Fibroblast of skin of right biceps (primary cell): ENCODE results near the gene UPK3BL2.
"Not testable (repeated sequence)": the region's sequence is repeated elsewhere in the genome, so short reads cannot be mapped to it uniquely, and the experiment has no call there.

Source experiments
- DNase-seq: peaks from one replicate; pipeline ENCODE4 v3.0.0-alpha.2; 2013

UPK3BL2 gene, protein sequence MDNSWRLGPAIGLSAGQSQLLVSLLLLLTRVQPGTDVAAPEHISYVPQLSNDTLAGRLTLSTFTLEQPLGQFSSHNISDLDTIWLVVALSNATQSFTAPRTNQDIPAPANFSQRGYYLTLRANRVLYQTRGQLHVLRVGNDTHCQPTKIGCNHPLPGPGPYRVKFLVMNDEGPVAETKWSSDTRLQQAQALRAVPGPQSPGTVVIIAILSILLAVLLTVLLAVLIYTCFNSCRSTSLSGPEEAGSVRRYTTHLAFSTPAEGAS

DNA sequence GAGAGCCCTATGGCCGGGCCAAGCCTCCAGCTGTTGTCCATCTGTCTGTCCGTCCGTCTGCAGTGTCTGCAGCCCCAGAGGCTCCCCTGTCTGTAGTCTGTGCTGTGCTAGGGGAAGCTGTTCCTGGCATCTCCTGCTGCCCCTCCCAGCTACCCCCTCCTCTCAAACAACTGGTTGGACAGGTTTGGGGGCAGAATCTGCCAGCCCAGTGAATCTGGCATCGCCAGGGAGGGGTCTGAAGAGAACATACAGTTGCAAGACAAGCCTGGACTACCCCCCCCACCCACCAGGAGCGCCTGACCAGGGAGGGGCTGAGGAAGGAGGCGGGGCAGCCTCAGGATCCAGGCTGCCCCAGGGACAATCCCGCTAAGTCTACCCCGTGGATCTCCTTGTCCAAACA is at the start of gene UPK3BL2:
Gene UPK3BL2 (minus strand): TSS at position 101 of the 400 bp plus-strand sequence. CDS start 60 bp downstream, at position 41.
- not testable (repeated sequence) for DNase-seq

DNA sequence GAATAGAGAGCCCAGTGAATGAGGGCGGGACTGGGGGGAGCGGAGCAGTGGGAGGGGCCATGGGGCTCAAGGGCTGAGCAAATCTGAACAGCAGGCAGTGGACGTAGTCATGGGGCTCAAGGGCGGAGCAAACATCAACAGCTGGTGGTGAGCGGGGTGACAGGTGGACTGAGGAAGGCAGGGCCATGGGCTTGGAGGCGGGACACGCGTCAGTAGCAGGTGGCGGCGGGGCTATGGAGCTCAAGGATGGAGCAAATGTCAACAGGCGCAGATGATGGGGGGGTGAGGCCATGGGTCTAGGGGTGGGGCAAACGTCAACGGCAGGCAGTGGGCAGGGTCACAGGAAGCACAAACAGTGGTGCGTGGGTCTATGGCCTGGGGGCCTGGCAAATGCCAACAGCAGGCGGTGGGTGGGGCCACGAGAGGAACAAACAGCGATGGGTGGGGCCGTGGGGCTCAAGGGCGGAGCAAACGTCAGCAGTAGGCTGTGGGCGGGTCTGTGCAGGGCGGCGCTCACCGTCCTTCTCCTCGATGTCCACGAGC is 49.1 kb upstream of the UPK3BL2 start:
- not testable (repeated sequence) for DNase-seq

DNA sequence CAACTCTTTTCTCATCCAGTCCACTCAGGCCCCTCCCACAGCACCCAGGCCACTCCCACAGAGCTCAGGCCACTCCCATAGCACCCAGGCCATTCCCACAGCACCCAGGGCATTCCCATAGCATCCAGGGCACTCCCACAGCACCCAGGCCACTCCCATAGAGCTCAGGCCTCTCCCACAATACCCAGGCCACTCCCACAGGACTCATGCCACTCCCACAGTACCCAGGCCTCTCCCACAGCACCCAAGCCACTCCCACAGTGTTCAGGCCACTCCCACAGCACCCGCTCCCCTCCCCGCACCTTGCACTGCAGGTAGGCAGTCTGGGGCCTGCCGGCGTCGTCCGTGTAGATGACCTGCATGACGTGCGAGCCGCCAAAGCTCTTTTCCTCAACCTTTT is 46.4 kb upstream of the UPK3BL2 start:
- DNase-seq = not testable (repeated sequence)

DNA sequence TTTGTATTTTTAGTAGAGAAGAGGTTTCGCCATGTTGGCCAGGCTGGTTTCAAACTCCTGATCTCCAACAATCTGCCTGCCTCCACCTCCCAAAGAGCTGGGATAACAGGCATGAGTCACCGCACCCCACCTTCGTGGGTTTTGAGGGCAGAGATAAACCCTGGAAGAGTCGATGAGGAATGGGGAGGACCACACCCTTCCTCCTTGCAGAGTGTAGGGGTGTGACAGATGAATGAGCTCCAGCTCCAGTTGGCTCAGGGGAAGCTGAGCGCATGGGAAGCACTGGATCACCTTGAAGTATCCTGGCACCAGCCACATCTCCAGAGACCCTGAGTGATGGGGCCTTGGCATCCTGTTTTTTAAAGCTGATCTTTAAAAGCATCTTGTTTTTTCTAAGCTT is 40.0 kb upstream of the UPK3BL2 start:
- not testable (repeated sequence) for DNase-seq

DNA sequence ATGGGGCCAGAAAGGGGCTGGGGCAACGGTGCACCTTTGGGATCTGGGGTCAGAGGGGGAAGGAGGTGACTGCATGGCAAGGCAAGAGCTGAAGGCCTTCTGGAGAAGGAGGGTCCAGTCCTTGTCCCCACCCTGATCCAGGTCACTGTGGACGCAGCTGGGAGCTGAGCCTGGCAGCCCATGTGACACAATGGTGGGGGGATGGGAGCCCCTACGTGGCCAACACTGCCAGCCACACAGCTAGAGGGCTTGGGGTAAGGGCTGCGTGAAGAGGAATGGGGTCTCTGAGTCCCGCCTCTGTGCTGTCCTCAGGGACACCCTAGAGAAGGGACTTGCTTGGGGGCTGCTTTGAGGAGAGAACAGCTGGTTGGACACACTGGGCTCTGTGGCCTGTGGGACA is 38.2 kb upstream of the UPK3BL2 start:
- not testable (repeated sequence) for DNase-seq

DNA sequence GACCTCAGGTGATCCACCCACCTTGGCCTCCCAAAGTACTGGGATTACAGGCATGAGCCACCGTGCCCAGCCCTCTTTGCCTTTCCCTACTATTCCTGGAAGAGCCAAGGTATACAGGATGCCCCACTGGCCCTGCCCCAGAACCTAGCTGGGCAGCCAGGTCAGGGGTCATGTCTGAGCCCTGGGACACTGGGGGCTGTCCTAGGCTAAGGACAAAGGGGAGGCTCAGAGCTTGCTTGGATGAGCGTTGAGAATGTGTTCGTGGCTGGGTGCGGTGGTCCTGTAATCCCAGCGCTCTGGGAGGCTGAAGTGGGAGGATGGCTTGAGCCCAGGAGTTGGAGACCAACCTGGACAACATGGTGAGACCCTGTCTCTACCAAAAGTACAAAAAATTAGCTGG is 35.0 kb upstream of the UPK3BL2 start:
- not testable (repeated sequence) for DNase-seq

DNA sequence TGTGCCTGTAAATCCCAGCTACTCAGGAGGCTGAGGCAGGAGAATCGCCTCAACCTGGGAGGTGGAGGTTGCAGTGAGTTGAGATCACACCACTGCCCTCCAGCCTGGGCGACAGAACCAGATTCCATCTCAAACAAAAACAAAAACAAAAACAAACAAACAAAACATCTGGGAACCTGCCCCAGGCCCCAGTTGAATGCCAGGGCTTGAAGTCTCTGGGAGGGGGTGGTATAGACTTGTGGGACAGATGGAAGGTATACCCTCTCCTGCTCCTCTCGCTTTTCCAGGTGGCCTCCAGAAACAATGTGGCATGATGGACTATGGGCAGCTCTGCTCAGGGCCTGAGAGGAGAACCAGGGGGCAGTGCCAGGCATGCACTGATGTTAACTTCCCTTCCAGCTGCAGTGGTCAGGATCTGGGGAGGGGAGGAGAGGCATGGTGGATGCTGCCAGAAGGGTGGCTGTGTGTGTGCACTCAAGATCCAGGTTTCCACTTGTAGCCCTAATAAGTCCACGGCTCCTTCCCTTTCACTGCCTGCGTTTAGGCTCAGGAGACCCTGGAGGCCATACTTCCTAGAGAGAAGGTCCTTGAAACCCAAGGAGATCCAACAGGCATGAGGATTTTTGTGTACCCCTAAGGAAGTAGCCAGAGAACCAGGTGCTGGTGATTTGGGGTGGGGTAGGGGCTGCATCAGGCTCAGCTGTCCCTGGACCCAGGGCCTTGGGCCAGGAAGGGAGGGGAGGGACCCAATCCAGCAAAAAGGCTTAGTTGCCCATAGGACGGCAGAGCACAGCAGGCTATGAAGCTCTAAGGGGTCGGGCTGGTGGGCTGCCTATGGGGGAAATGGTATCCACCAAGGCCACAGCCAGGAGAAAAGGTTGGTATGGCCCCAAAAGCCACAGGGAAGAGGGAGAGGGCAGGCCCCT is 34.1 kb upstream of the UPK3BL2 start:
- DNase-seq = not testable (repeated sequence)

DNA sequence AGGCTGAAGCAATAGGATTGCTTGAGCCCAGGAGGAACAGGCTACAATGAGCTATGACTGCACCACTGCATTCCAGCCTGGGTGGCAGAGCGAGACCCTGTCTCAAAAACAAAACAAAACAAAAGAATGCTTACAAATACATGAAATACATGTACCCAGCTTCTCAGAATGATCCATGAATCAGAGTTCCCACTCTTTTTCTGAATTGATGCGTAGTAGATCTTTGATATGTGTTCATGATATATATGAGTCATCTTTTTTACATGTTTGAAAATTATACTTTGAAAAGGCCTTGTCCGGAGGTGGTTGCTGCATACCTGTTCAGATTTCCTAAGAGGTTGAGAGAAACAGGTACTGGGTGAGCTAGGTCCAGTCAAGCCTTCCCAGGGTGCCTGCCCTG is 32.9 kb upstream of the UPK3BL2 start:
- DNase-seq = not testable (repeated sequence)

DNA sequence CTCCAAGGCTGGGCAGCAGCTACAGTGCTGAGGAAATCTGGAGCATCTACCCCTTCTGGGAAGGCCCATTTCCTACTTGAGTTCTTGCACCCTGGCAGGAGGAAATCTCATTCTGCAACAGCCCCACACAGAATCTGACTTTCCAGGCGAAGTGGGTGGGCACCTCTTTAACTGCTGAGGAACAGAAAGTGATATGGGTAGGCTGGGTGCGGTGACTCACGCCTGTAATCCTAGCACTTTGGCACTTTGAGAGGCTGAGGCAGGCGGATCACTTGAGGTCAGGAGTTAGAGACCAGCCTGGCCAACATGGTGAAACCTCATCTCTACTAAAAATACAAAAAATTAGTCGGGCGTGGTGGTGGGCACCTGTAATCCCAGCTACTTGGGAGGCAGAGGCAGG is 31.1 kb upstream of the UPK3BL2 start:
- not testable (repeated sequence) for DNase-seq

DNA sequence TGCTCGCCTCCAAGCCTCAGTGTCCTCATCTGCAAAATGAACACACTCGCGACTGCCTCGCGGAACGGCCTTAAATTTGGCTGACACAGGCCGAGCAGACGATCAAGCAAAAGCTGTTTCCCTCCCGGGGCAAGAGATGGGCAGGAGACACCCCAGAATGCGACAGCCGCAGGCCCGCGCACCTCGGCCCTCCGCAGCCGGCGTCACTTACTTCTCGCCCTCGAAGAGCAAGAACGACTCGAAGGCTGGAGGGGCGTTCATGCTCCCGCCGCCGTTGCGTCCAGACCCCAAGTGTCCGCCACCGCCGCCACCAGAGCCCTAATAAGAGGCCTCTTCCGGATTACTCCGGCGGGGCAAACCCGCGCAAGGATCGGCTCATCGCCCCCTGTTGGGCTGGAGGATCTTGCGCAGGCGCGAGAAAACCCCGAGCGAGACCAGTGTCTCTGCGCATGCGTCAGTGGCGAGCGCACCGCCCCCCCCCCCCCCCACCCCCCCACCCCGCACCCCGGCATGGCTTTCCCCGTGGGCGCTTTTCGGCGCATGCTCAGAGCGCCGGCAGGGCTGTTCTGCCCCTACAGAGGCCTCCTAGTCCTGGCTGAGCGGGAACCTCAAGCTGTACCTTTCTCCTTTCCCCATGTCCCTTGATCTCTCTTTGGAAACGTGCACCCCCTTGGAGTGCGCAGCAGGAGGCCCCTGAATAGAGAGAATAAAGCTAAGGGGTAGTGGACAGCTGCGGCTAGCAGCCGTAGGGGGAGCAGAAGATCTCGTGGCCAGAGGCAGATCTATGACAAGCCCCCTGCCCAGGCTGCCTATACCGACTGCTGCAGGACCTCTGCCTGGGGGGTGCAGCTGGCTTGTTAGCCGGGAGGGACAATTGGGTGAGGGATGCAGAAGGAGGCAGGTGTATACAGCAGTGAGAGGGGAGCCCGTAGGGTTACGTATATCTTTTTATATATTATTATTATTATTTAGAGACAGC is 29.1 kb upstream of the UPK3BL2 start, which contains the start of gene POLR2J3:
Gene POLR2J3 (minus strand): TSS at position 323 of the 979 bp plus-strand sequence. CDS start 62 bp downstream, at position 261.
- peak; percentile 92 for DNase-seq

DNA sequence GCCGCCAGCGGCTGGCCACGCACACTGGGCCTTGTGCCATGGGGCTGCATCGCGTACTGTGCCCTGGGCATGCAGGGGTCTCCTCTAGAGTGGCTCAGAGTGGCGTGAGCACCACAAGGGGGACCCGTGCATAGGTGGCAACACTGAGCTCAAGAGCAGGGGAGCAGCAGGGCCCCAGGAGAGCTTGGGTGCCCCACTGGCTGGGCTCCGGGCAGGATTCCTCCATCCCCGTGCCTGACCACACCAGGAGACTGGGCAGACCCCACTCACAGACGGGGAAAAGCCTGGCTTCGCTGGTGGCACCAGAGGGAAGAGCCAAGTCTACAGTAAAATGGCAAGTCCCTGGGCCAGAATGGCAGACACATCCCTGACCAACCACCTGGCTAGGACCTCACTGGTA is 25.1 kb upstream of the UPK3BL2 start:
- not testable (repeated sequence) for DNase-seq

DNA sequence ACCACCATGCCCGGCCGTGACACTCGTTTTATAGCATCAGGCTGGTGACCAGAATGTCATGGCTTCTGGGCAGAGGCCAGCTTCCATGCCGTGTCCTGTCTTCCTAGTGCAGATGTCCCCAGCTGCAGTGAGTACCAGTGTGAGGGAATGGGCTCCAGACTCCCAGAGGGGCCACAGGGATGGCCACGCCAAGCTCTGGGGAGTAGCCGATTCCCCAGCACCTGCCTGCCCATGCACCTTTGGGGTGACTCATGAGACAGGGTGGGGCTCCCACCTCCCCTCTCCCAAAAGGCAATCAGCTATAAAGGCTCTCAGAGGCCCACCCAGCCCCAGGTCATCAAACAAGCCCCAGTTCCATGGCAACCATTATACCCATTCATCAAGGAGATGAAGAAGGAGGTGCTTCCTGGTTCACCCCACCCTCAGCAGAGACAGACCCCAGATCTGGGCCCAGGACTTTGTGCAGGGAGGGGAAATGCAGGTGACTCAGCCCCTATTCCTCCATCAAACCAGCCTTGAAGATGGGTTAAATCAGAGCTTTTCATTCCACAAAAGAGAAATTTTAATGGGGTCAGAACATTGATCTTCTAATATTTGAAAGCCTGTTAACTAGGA is 7.4 kb upstream of the UPK3BL2 start, which contains the start of gene SPDYE2:
Gene SPDYE2 (plus strand): TSS at position 419 of the 615 bp plus-strand sequence. CDS start 2,030 bp downstream, outside the sequence.
- not testable (repeated sequence) for DNase-seq

DNA sequence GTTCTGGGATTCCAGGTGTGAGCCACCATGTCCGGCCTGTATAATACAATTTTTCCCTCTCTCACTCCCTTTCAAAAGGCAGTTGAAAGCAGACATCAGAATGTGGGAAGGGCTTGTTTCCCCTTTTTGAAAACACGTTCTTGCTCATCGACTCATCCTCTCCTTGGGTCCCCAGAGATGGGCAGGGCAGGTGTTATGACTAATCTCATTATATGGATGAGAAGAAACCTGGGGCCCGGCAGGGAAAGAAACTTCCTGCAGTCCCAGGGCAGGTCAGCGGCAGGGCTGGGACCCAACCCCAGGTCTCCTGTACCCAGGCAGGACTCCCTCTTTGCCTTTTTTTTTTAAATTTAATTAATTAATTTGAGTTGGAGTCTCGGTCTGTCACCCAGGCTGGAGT is 2.9 kb upstream of the UPK3BL2 start:
- DNase-seq = not testable (repeated sequence)

DNA sequence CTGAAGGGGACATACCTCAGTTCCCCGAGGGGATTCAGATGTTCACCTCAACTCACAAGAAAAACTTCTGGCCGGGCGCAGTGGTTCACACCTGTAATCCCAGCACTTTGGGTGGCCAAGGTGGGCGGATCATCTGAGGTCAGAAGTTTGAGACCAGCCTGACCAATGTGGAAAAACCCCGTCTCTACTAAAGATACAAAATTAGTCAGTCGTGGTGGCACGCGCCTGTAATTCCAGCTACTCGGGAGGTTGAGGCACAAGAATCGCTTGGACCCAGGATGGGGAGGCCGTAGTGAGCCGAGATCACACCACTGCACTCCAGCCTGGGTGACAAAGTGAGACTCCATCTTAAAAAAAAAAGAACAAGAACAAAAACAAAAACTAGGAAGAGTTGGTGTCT is 1.8 kb upstream of the UPK3BL2 start:
- not testable (repeated sequence) for DNase-seq

DNA sequence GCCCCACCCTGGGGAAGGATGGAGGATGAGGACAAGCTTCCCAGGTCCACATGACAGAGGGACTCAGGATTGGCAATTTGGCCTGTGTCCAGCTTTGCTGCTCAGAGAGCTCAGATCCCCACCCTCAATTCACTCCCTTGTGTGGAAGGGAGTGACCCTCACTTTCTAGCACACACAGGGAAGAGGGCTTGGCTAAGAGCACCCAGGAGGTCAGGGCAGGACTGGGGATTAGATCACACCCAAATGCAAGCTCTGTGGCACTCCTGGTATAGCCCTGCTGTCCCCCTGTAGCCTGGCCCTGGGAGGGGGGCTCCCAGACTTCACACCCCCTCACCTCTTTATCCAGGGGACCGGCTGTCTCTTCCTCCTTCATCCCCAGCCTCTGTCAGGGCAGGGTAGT is 876 bp upstream of the UPK3BL2 start:
- not testable (repeated sequence) for DNase-seq

DNA sequence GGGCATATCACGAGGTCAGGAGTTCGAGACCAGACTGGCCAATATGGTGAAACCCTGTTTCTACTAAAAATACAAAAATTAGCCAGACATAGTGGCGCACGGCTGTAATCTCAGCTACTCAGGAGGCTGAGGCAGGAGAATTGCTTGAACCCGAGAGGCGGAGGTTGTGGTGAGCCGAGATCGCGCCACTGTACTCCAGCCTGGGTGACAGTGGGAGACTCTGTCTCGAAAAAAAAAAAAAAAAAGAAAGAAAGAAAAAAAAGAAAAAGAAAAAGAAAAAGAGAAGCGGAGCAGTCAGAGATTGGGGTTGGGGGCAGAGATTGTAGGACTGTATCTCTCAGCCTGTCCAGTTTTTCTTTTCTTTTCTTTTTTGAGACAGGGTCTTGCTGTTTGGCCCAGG is 725 bp downstream of the UPK3BL2 start:
- DNase-seq = not testable (repeated sequence)

DNA sequence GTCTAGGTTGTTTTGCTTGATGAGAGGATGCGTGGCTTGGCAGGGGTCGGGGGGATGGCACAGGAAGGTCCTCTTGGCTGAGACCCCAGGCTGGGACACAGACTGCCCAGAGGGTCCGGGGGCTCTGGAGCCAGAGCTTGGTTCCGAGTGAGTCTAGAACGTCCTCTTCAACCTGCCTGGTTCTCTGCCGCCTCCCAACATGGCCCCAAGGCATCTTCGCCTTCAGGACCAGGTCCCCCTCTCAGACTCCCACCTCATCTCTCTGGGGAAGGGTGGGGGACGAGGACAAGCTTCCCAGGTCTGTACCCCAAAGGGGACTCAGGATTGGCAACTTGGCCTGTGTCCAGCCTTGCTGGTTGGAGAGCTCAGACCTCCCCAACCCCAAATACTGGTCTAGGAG is 1.4 kb downstream of the UPK3BL2 start:
- DNase-seq = not testable (repeated sequence)

DNA sequence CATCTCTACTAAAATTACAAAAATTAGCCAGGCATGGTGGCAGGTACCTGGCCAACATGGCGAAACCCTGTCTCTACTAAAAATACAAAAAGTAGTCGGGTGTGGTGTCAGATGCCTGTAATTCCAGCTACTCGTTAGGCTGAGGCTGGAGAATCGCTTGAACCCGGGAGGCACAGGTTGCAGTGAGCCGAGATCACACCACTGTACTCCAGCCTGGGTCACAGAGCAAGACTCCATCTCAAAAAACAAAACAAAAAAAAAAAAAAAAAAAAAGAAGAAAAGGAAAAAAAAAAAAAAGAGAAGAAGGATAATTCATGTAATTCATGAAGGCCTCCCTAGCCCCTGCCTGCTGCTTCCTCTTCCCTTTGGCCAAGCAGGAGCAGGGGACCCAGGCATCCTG is 2.9 kb downstream of the UPK3BL2 start:
- not testable (repeated sequence) for DNase-seq

DNA sequence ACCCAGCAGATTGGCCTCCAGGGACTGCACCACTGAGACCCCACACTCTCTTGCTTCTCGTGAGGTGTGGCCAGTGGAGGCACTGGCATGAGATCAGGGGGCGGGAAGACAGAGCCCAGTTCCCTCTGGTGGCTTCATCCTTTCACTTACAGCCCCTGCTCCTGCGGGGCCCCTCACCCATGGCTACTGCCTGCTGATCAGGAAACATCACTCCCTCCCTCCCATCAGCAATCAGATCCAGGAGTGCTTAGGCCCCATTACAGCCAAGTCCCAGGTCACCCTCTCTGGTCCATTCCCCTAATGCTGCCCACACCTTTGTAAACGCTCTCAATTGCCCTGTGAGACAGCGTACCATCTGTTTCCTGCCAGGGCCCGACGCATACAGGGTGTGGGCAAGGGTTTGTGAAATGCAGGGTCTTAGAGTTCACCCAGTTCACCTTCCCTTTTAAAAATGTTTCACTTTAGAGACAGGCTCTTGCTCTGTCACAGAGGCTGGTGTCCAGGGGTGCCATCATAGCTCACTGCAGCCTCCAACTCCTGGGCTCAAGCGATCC is 8.4 kb downstream of the UPK3BL2 start:
- DNase-seq = not testable (repeated sequence)

DNA sequence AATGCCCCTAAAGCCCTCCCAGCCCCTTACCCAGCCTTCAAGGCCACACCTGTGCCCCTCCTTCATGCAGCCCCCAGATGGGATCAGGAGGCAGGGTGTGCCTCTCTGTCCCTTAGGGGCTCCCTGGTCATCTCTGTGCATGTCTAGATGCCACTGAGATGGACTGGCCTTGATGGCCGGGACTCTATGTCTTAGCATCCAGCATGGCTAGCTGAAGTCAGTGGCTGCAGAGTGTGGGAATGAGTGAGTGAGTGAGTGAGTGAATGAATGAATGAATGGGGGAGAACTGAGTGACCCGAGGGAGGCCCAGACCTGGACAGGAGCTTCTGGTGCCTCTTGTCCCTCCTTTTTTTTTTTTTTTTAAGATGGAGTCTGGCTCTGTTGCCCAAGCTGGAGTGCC is 11.4 kb downstream of the UPK3BL2 start:
- not testable (repeated sequence) for DNase-seq

DNA sequence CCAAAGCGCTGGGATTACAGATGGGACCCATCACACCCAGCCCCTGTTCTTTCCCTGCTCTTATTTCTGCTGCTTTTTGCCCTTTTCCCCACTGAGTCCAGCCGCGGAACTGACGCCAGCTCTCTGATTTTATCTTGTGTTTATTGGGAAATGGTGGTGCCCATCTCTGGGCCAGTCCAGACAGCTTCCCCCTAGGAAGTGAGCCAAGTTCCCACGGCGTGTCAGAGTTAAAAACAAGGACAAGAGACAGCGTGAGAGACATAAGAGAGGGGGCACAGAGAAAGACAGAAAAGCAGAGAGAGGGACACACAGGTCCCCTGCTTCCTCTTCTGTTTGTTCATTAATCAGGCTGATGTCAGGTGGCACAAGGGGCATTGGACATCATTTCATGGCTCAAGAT is 11.9 kb downstream of the UPK3BL2 start:
- not testable (repeated sequence) for DNase-seq
